SK-N-SH (cell line): ENCODE measurements around the gene KIF2A. TPM values are rescaled to one million over a fixed set of nuclear protein-coding genes. Genes with fewer than 3 reads are reported as not detected.

ENCODE experiments used
- CTCF ChIA-PET: fragments of 300-600, 350-600 bp; formaldehyde crosslinking; extraction: SDS; loops from one replicate; lab custom pipeline; 2021; lab: Yijun Ruan, JAX
- POLR2A ChIA-PET: fragments of 350-600 bp; sonication (Branson Sonifier 250); formaldehyde crosslinking; extraction: SDS; loops from one replicate; lab custom pipeline; 2020; ENCODE audit warnings: antibody characterized with exemption, inconsistent platforms; lab: Yijun Ruan, JAX
- DNase-seq: peaks from one replicate; pipeline ENCODE4 v3.0.0; 2012
- H2AFZ ChIP-seq: fragments of 200-600 bp; sonication (generic); 2 replicates; pipeline ENCODE4 v1.8.1; 2016; ENCODE audit warnings: antibody characterized with exemption, mild to moderate bottlenecking, low read depth
- H3F3A ChIP-seq: fragments of 200-600 bp; sonication (generic); replicated peaks from 2 replicates; pipeline ENCODE3; 2016; ENCODE audit warnings: antibody characterized with exemption, mild to moderate bottlenecking; ENCODE audit not compliant: insufficient read depth
- H3K27ac ChIP-seq, 2 experiments: fragments of 200-500 bp in 1 of 2; fragments of 200-600 bp in 1 of 2; sonication (Bioruptor generic) in 1 of 2; sonication (generic), shearing (Covaris generic) in 1 of 2; 2 replicates each; pipeline versions ENCODE4 v1.5.1 to v1.6.1; 2014 to 2016; ENCODE audit warnings: low read depth in 2 of 2, inconsistent platforms in 1 of 2, low read length in 1 of 2, mild to moderate bottlenecking in 1 of 2, mixed read lengths in 1 of 2
- H3K27me3 ChIP-seq: fragments of 200-600 bp; sonication (generic), shearing (Covaris generic); 2 replicates; pipeline ENCODE4 v1.6.1; 2016; ENCODE audit warnings: mixed run types; ENCODE audit not compliant: insufficient read depth
- H3K36me3 ChIP-seq, 2 experiments: fragments of 200-500 bp in 1 of 2; fragments of 200-600 bp in 1 of 2; sonication (Bioruptor generic) in 1 of 2; sonication (generic) in 1 of 2; replicated peaks in 1 of 2; 2 replicates each; pipeline versions ENCODE3 to v1.5.1; 2014 to 2016; ENCODE audit warnings: low read length in 1 of 2, mild to moderate bottlenecking in 1 of 2; ENCODE audit not compliant: insufficient read depth in 2 of 2, control insufficient read depth in 1 of 2
- H3K4me1 ChIP-seq, 2 experiments: fragments of 200-500 bp in 1 of 2; fragments of 200-600 bp in 1 of 2; sonication (Bioruptor generic) in 1 of 2; sonication (generic), shearing (Covaris generic) in 1 of 2; 2 replicates each; pipeline versions ENCODE4 v1.5.1 to v1.6.1; 2014 to 2016; ENCODE audit warnings: low read depth in 1 of 2, low read length in 1 of 2, mixed run types in 1 of 2; ENCODE audit not compliant: insufficient read depth in 2 of 2, control insufficient read depth in 1 of 2
- H3K4me2 ChIP-seq: fragments of 200-600 bp; sonication (generic), shearing (Covaris generic); 2 replicates; pipeline ENCODE4 v1.6.1; 2017; ENCODE audit warnings: mixed run types
- H3K4me3 ChIP-seq, 2 experiments: fragments of 200-500 bp in 1 of 2; fragments of 200-600 bp in 1 of 2; sonication (Bioruptor generic) in 1 of 2; sonication (generic), shearing (Covaris generic) in 1 of 2; 2 replicates each; pipeline versions ENCODE4 v1.5.1 to v1.8.1; 2014 to 2016; ENCODE audit warnings: low read depth in 2 of 2, inconsistent platforms in 1 of 2, low read length in 1 of 2, mild to moderate bottlenecking in 1 of 2, mixed read lengths in 1 of 2, moderate library complexity in 1 of 2
- H3K79me2 ChIP-seq: fragments of 200-600 bp; sonication (generic); 2 replicates; pipeline ENCODE4 v1.8.1; 2017; ENCODE audit warnings: mild to moderate bottlenecking; ENCODE audit not compliant: insufficient read depth
- H3K9ac ChIP-seq: fragments of 200-600 bp; sonication (generic); 2 replicates; pipeline ENCODE4 v1.6.1; 2017; ENCODE audit warnings: mixed run types
- H3K9me2 ChIP-seq: fragments of 200-600 bp; sonication (generic); 2 replicates; pipeline ENCODE4 v1.6.1; 2017; ENCODE audit warnings: mixed run types
- H3K9me3 ChIP-seq: fragments of 200-600 bp; sonication (generic); 2 replicates; pipeline ENCODE4 v1.6.1; 2017; ENCODE audit warnings: mixed run types, mild to moderate bottlenecking, moderate library complexity
- H4K20me1 ChIP-seq: fragments of 200-600 bp; sonication (generic); 2 replicates; pipeline ENCODE4 v1.6.1; 2017; ENCODE audit warnings: mild to moderate bottlenecking, mixed run types; ENCODE audit not compliant: insufficient read depth
- FOSL2 ChIP-seq: IDR thresholded peaks from 2 replicates; pipeline ENCODE4 v1.4.0; 2012; ENCODE audit warnings: low read depth, mild to moderate bottlenecking, moderate library complexity, borderline replicate concordance
- GATA2 ChIP-seq: sonication (generic); formaldehyde crosslinking; IDR thresholded peaks from 2 replicates; pipeline ENCODE4 v1.5.0; 2020; ENCODE audit warnings: mild to moderate bottlenecking, missing genetic modification reagents
- NRF1 ChIP-seq: IDR thresholded peaks from 2 replicates; pipeline ENCODE4 v1.6.1; 2012; ENCODE audit warnings: low read depth, mild to moderate bottlenecking, low read length
- RAD21 ChIP-seq: IDR thresholded peaks from 2 replicates; pipeline ENCODE4 v1.6.1; 2012; ENCODE audit warnings: mild to moderate bottlenecking, low read length
- TAF1 ChIP-seq: IDR thresholded peaks from 2 replicates; pipeline ENCODE4 v1.6.1; 2012; ENCODE audit warnings: low read depth, mild to moderate bottlenecking, low read length, moderate library complexity, borderline replicate concordance
- WGBS: methylation state at CpG from one replicate; pipeline ENCODE4 v1.1.6; 2017; ENCODE audit warnings: low lambda C conversion rate; 5-methylcytosine and 5-hydroxymethylcytosine counted together
- polyA plus RNA-seq, 3 experiments: library from polyadenylated mRNA; depleted of rRNA; stranded (reverse); fragments of >200 nt; gene quantifications; 2 replicates each; pipeline ENCODE4 v1.2.3, GENCODE V29; 2012
- TF ChIP-seq, protein P1 (sequence below): fragments of 150-350 bp; IDR thresholded peaks from 2 replicates; pipeline ENCODE4 v1.6.1; 2017; ENCODE audit warnings: antibody characterized with exemption, low read length, low read depth, borderline replicate concordance
- TF ChIP-seq, protein P2 (sequence below): IDR thresholded peaks from 2 replicates; pipeline ENCODE4 v1.6.1; 2012; ENCODE audit warnings: mild to moderate bottlenecking, low read depth, low read length, moderate library complexity
- TF ChIP-seq, protein P3 (sequence below): IDR thresholded peaks from 2 replicates; pipeline ENCODE4 v1.4.0; 2012; ENCODE audit warnings: low read depth, borderline replicate concordance
- TF ChIP-seq, protein P4 (sequence below): fragments of 150-350 bp; IDR thresholded peaks from 2 replicates; pipeline ENCODE4 v1.6.1; 2016; ENCODE audit warnings: mild to moderate bottlenecking, low read depth, low read length

Gene KIF2A
- polyA plus RNA-seq, 1 of the 3 experiments (the other 2 are of a cell fraction): 14.3 TPM

DNA sequence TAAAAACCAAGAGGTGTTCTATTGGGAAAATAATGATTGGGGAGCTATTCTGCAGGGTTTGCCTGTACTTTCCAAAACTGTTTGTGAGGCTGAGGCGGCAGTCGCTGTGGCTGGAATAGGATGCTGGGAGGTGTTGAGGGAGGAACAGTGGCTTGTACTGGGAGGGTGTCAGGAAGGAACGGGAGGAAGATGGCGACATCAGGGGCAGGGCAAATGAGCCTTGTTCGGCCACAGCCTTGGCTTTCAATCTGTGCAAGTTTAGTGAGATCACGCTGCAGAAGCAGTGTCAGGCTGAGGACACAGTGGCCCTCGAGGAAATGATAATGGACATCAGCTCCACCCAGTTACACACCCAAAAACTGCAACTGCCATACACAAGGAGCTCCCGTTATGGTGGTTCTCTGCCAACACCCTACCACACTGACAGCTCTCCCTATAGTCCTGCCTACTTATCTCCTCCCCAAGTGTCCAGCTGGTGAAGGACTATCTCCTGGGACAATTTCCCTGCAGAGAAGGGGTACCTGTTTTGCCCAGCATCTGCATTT, 27.3 kb downstream of the KIF2A start:
- peaks cover 5 to 26% of the 10 kb centered on the region in 2 experiments; a peak in 3 of 4 replicates for H3K4me1 ChIP-seq
- no peak overlapping the region for H3K4me2 ChIP-seq
- H3K27me3 ChIP-seq: no peaks in the 10 kb centered on the region
- H3K9me2 ChIP-seq: no peaks in the 10 kb centered on the region
- POLR2A ChIA-PET: no interaction called here
- no peak overlapping the region for H3K27ac ChIP-seq
- WGBS: 94% methylated on average over 8 of the region's 8 CpGs
- peaks cover 2 to 4% of the 10 kb centered on the region in 2 experiments for H3K36me3 ChIP-seq
- no peak overlapping the region for H2AFZ ChIP-seq
- H3K4me3 ChIP-seq: no peak overlapping the region
- H3K79me2 ChIP-seq: peaks cover 95% of the 10 kb centered on the region
- peaks cover 4% of the 10 kb centered on the region for H3F3A ChIP-seq
- H3K9ac ChIP-seq: no peak overlapping the region
- TF ChIP-seq TAF1: no peak
- no peak for TF ChIP-seq RAD21
- TF ChIP-seq, protein P1, sequence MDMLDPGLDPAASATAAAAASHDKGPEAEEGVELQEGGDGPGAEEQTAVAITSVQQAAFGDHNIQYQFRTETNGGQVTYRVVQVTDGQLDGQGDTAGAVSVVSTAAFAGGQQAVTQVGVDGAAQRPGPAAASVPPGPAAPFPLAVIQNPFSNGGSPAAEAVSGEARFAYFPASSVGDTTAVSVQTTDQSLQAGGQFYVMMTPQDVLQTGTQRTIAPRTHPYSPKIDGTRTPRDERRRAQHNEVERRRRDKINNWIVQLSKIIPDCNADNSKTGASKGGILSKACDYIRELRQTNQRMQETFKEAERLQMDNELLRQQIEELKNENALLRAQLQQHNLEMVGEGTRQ: no peak
- TF ChIP-seq, protein P2, sequence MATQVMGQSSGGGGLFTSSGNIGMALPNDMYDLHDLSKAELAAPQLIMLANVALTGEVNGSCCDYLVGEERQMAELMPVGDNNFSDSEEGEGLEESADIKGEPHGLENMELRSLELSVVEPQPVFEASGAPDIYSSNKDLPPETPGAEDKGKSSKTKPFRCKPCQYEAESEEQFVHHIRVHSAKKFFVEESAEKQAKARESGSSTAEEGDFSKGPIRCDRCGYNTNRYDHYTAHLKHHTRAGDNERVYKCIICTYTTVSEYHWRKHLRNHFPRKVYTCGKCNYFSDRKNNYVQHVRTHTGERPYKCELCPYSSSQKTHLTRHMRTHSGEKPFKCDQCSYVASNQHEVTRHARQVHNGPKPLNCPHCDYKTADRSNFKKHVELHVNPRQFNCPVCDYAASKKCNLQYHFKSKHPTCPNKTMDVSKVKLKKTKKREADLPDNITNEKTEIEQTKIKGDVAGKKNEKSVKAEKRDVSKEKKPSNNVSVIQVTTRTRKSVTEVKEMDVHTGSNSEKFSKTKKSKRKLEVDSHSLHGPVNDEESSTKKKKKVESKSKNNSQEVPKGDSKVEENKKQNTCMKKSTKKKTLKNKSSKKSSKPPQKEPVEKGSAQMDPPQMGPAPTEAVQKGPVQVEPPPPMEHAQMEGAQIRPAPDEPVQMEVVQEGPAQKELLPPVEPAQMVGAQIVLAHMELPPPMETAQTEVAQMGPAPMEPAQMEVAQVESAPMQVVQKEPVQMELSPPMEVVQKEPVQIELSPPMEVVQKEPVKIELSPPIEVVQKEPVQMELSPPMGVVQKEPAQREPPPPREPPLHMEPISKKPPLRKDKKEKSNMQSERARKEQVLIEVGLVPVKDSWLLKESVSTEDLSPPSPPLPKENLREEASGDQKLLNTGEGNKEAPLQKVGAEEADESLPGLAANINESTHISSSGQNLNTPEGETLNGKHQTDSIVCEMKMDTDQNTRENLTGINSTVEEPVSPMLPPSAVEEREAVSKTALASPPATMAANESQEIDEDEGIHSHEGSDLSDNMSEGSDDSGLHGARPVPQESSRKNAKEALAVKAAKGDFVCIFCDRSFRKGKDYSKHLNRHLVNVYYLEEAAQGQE: no peak
- no peak for TF ChIP-seq FOSL2
- TF ChIP-seq, protein P3, sequence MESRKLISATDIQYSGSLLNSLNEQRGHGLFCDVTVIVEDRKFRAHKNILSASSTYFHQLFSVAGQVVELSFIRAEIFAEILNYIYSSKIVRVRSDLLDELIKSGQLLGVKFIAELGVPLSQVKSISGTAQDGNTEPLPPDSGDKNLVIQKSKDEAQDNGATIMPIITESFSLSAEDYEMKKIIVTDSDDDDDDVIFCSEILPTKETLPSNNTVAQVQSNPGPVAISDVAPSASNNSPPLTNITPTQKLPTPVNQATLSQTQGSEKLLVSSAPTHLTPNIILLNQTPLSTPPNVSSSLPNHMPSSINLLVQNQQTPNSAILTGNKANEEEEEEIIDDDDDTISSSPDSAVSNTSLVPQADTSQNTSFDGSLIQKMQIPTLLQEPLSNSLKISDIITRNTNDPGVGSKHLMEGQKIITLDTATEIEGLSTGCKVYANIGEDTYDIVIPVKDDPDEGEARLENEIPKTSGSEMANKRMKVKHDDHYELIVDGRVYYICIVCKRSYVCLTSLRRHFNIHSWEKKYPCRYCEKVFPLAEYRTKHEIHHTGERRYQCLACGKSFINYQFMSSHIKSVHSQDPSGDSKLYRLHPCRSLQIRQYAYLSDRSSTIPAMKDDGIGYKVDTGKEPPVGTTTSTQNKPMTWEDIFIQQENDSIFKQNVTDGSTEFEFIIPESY: no peak
- TF ChIP-seq, protein P4, sequence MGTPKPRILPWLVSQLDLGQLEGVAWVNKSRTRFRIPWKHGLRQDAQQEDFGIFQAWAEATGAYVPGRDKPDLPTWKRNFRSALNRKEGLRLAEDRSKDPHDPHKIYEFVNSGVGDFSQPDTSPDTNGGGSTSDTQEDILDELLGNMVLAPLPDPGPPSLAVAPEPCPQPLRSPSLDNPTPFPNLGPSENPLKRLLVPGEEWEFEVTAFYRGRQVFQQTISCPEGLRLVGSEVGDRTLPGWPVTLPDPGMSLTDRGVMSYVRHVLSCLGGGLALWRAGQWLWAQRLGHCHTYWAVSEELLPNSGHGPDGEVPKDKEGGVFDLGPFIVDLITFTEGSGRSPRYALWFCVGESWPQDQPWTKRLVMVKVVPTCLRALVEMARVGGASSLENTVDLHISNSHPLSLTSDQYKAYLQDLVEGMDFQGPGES: no peak
- no peak for TF ChIP-seq NRF1
- TF ChIP-seq GATA2 (CRISPR knock-in tag): no peak
- TF ChIP-seq, all 33 proteins: peak for 0
- Histone ChIP-seq H4K20me1 (peaks cover 52% of the 10 kb centered on the region), H3K9me3 (no peaks in the 10 kb centered on the region)
- CTCF ChIA-PET: no interaction called here
- DNase-seq: no peak
